KG1 (cell line): ENCODE measurements around the gene TCERG1.
"Not testable (repeated sequence)": the region's sequence is repeated elsewhere in the genome, so short reads cannot be mapped to it uniquely, and the experiment has no call there.

Experiments
- DNase-seq: peaks from one replicate; lab custom pipeline; 2025; lab: John Stamatoyannopoulos, UW

TCERG1 gene

GRCh38 chr5:146521403-146522106 lies 74.4 kb downstream of the TCERG1 start:
- no peak for DNase-seq

DNA sequence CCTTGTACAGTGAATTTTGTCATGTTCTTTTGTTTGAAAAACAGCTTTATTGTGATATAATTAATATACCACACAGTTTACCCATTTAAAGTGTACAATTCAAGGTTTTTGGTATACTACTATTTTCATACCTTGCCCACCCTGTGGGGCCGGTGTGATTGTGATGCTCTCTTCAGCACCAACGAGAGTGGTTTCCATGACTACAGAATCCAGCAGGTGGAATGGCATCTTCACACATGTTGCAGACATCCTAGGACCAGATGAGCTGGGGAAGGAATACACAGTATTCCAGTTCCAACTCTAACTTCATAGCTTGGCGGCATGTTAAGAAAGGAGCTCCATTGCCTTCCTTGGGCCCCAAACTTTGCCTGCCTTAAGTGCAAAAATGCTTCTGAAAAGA lies 76.6 kb downstream of the TCERG1 start:
- no peak for DNase-seq

GRCh38 chr5:146527785-146528184 lies 80.7 kb downstream of the TCERG1 start:
- DNase-seq: no peak

- DNase-seq: no peak
These were observed 81.1 kb downstream of the TCERG1 start for GRCh38 chr5:146528236-146528635.

DNA sequence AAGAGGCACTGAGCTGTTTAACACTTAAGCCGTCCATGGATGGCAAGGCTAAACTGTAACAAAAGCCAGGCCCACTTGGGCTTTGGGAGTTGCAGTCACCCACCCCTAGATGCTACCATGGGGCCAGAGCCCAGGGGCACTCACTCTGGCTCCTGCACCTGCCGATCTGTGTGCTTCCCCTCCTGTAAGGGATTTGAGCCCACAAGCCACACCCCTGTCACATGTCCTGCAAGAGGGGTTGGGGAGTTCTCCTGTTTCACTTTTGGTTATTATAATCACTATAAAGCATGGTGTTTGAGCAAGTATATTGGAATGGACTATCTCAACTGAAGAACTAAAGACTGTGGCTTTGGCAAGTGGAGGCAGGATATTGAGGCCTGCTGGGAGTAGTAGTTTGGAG lies 82.9 kb downstream of the TCERG1 start:
- no peak for DNase-seq

DNA sequence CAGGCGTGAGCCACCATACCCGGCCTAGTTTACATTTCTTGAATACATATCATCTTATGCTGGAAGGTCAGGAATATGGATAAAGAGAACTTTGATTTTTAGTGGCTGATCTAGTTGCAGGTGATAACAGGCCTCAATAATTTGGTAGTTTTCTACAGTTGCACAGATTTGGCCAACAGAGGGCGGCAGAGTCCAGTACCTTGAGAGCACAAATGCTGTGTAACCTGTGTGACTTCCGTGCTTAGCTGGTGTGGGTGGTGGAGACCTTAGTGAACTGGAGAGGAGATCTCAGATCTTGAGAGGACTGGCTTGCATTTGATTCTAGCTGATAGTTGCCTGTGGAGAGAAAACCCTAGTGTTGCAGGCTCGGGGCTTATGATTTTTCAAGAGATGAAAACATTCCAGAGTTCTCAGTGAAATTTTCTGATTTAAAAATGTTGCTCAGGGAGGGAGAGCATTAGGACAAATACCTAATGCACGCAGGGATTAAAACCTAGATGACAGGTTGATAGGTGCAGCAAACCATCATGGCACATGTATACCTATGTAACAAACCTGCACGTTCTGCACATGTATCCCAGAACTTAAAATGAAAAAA lies 86.2 kb downstream of the TCERG1 start:
- peak; percentile 10 for DNase-seq

DNA sequence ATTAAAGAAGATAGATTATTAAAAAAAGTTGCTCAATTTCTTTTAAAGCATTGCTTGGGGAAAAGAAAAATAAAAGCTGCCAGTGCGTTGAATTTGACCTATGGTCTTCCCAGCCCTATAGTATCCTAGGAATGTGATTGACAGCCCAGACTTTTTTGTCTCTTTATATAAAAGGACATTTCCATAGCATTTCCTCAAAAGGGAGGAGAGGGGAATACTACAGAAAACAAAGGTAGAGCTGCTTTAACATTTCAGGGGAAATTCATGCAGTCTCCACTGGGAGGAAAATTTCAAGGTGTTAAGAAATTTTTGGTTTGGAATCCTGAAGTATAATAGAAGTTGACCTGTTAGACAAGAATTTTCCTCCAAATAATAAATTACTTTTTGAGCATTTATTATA lies 86.7 kb downstream of the TCERG1 start:
- no peak for DNase-seq

- no peak for DNase-seq
These were observed 91.3 kb downstream of the TCERG1 start for GRCh38 chr5:146538432-146538831.

DNA sequence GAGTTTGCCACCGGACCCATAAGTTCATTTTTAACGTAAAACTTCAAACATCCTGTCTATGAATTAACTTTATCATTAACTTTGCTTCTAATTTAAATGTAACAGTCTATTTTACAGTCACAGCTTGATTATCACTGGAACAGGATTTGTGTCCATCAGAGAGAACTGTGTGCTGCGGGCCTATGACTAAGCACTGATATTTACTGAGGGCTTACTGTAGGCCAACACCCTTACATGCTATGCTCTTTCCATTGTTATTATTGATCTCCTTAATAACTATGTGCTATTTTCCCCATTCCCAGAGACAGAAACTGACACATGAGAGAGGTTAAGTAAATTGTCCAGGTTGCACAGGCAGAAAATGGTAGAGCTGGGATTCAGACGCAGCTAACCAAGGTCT lies 92.8 kb downstream of the TCERG1 start:
- DNase-seq: no peak

DNA sequence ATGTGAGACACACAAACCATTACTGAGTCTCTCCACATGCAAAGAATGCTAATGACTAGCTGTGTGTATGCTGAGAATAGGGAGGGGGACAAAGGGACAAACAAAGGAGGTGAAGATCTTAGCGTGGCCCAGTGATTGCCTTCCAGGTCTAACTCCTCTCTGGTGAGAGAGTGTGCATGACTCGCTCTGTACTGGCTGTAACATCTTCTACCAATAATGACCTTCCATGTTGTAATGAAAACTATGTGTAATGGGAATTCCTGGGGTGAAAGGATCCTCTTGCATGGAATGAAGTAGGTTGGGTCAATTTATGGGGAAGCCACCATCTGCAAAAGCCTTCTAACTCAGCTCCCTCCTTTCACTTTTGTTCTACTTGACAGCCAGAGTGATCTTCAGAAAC lies 93.3 kb downstream of the TCERG1 start:
- no peak for DNase-seq

GRCh38 chr5:146541958-146542849 lies 95.1 kb downstream of the TCERG1 start:
- no peak for DNase-seq

GRCh38 chr5:146544232-146544631 lies 97.1 kb downstream of the TCERG1 start:
- DNase-seq: no peak

DNA sequence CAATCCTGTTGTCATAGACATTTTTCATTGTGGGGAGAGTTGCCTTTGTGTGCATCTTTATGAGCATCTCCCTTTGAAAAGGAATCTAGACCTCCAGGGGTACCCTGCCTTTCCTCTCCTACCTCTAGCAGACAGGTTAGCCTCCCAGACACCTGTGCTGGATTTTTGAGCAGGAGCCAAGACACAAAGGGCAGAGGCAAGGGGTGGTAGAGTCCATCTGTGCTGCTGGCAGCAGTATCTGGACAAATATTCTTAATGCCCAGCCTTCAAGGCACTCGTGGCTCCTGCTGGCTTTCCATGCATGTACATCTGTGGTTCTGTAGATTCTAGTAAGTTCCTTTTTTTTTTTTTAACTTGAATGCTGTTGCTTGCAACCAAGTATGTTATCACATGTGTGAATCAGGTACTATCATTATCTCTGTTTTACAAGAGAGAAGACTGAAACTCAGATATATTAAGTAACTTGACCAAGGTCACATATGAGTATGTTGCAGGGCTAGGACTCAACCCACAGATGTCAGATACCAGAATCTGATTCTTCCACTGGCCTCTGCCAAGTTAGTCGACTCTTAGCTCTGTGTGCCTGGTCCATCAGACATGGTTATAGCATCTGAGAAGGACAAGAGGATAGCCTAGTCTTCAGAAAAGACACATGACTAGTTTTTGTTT lies 101.8 kb downstream of the TCERG1 start:
- no peak for DNase-seq

DNA sequence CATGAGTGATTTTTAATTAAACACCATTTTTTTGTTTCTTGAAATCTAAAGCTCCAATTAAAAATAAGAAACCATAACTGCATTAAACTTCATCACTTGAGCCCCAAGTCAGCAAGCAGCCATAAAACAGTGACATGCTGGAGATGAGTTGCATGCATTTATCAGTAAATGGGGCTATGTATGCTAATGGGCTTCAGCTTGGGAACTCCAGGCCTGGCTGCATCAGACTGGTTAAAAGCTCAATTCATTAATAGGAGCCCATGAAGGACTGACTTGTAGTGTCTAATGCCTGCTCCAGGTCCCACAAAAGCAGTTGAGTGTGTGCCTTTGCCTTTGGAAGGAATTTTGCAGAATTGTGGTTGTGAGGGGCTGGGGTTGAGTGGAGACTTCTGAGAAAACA lies 102.5 kb downstream of the TCERG1 start:
- no peak for DNase-seq

DNA sequence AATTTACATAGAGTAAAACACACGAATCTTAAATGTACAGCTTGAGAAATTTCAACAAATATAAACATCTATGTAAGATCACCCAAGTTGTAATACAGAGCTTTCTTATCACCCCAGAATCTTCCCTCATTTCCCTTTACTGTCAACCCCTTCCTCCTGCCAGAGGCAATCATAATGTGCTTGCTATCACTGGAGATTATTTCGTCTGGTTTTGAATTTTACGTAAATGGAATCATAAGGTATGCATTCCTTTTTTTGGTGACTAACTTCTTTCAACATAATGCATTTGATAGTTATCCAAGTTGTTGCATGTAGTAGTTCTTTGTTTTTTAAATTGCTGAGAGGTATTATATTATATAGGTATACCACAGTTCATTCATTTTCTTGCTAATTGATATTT lies 106.3 kb downstream of the TCERG1 start:
- no peak for DNase-seq

DNA sequence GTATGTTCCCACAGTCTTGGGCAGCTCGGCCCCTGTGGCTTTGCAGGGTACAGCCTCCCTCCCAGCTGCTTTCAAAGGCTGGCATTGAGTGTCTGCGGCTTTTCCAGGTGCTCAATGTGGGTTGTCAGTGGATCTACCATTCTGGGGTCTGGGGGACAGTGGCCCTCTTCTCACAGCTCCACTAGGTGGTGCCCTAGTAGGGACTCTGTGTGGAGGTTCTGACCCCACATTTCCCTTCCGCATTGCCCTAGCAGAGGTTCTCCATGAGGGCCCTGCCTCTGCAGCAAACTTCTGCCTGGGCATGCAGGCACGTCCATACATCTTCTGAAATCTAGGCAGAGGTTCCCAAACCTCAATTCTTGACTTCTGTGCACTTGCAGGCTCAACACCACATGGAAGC lies 109.8 kb downstream of the TCERG1 start:
- not testable (repeated sequence) for DNase-seq

DNA sequence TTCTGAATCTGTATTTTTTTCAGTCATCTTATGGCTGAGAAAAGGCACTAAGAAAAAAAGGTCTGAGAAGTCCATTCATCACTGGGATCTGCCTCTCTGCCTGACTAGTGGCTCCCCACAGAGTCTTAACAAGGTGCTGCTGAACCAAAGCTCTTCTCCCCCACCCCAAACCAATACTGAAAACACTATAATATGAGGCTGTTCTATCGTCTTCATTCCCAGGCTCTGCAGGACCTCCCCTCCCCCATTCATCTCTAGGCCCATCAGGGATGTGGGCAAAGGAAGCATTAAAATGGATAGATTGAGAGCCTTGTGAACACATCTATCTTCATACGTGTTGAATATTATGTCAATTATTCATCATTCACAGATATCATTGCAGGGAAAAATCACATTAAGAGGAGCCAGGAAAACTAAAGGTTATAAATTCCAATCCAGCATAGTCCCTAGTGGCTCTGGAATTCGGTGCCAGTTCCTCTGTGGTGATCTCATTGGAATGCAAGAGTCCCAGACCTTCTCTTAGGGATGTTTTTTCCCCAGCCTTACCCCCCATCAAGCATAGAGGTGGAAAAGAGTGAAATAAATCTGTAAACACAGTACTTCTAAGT lies 113.2 kb downstream of the TCERG1 start:
- DNase-seq: no peak
